Measurements from ENCODE around the gene ANO1.

DNA sequence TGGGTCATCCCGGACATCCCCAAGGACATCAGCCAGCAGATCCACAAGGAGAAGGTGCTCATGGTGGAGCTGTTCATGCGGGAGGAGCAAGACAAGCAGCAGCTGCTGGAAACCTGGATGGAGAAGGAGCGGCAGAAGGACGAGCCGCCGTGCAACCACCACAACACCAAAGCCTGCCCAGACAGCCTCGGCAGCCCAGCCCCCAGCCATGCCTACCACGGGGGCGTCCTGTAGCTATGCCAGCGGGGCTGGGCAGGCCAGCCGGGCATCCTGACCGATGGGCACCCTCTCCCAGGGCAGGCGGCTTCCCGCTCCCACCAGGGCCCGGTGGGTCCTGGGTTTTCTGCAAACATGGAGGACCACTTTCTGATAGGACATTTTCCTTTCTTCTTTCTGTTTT is 109.7 kb downstream of the ANO1 start:
- TF ChIP-seq, protein P1, sequence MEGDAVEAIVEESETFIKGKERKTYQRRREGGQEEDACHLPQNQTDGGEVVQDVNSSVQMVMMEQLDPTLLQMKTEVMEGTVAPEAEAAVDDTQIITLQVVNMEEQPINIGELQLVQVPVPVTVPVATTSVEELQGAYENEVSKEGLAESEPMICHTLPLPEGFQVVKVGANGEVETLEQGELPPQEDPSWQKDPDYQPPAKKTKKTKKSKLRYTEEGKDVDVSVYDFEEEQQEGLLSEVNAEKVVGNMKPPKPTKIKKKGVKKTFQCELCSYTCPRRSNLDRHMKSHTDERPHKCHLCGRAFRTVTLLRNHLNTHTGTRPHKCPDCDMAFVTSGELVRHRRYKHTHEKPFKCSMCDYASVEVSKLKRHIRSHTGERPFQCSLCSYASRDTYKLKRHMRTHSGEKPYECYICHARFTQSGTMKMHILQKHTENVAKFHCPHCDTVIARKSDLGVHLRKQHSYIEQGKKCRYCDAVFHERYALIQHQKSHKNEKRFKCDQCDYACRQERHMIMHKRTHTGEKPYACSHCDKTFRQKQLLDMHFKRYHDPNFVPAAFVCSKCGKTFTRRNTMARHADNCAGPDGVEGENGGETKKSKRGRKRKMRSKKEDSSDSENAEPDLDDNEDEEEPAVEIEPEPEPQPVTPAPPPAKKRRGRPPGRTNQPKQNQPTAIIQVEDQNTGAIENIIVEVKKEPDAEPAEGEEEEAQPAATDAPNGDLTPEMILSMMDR (IDR thresholded peaks at IDR 0.05; ENCODE audit: low read length): no peak
- no peak for TF ChIP-seq EZH2 (IDR thresholded peaks at IDR 0.05; ENCODE audit: borderline replicate concordance, low read length)
